ENCODE measurements around the gene SLC12A3. TPM values are rescaled to one million over a fixed set of nuclear protein-coding genes. Genes with fewer than 3 reads are reported as not detected.

The SLC12A3 gene
- polyA plus RNA-seq, 6 donors from 2014 or later, result 0.10 to 0.57 (median 0.26) TPM; not detected in 3

- no peak for DNase-seq
- Mint-ChIP-seq H3K9me3 (peaks cover 0 to 2% (median 0%) of the 10 kb centered on the region in 7 donors), H3K4me3 (no peak overlapping the region), H3K4me1 (peaks cover 13 to 25% (median 17%) of the 10 kb centered on the region in 3 donors), H3K27me3 (no peaks in the 10 kb centered on the region), H3K36me3 (no peaks in the 10 kb centered on the region), H3K27ac (no peak overlapping the region)
- ATAC-seq (ENCODE audit: low read depth in 2 of 2), result no peak
Measured at GRCh38 chr16:56851671-56852400, 13.2 kb upstream of the SLC12A3 start.

- DNase-seq (no peak), ATAC-seq (ENCODE audit: low read depth in 2 of 2) (no peak)
- Mint-ChIP-seq H3K4me1 (peaks cover 10 to 20% (median 17%) of the 10 kb centered on the region in 3 donors), H3K9me3 (peaks cover 0 to 2% (median 0%) of the 10 kb centered on the region in 7 donors), H3K4me3 (no peak overlapping the region), H3K27ac (peak overlapping the region in 1 of 6 donors; percentile 24), H3K36me3 (no peaks in the 10 kb centered on the region), H3K27me3 (no peaks in the 10 kb centered on the region)
Measured at GRCh38 chr16:56852401-56852730, 12.6 kb upstream of the SLC12A3 start.

- no peak overlapping the region for H3K27ac Mint-ChIP-seq
- peaks cover 4 to 14% (median 11%) of the 10 kb centered on the region in 3 donors for H3K4me1 Mint-ChIP-seq
- no peaks in the 10 kb centered on the region for H3K9me3 Mint-ChIP-seq
- no peaks in the 10 kb centered on the region for H3K36me3 Mint-ChIP-seq
- H3K27me3 Mint-ChIP-seq, result no peaks in the 10 kb centered on the region
- ATAC-seq (ENCODE audit: low read depth in 2 of 2) (no peak), DNase-seq (no peak)
- no peak overlapping the region for H3K4me3 Mint-ChIP-seq
Measured at GRCh38 chr16:56852968-56853367, 12.0 kb upstream of the SLC12A3 start.

GRCh38 chr16:56855201-56855600 lies 9.8 kb upstream of the SLC12A3 start:
- ATAC-seq (ENCODE audit: low read depth in 2 of 2) (no peak), DNase-seq (no peak)
- Mint-ChIP-seq H3K4me1 (peaks cover 11 to 15% (median 12%) of the 10 kb centered on the region in 3 donors), H3K27ac (no peak overlapping the region), H3K36me3 (no peaks in the 10 kb centered on the region), H3K27me3 (no peaks in the 10 kb centered on the region), H3K9me3 (peaks cover 0 to under 1% (median 0%) of the 10 kb centered on the region in 7 donors), H3K4me3 (no peak overlapping the region)

GRCh38 chr16:56855946-56856345 lies 9.1 kb upstream of the SLC12A3 start:
- no peak for ATAC-seq (ENCODE audit: low read depth in 2 of 2)
- Mint-ChIP-seq H3K9me3 (peaks cover 0 to 2% (median 0%) of the 10 kb centered on the region in 7 donors), H3K4me3 (no peak overlapping the region), H3K27ac (peak overlapping the region in 1 of 6 donors; percentile 11), H3K27me3 (no peaks in the 10 kb centered on the region), H3K36me3 (no peaks in the 10 kb centered on the region), H3K4me1 (peaks cover 16 to 22% (median 19%) of the 10 kb centered on the region in 3 donors)
- no peak for DNase-seq

GRCh38 chr16:56856876-56857447 lies 8.0 kb upstream of the SLC12A3 start:
- Mint-ChIP-seq H3K4me3 (no peak overlapping the region), H3K36me3 (no peaks in the 10 kb centered on the region), H3K27me3 (no peaks in the 10 kb centered on the region), H3K9me3 (peaks cover 0 to 2% (median 0%) of the 10 kb centered on the region in 7 donors), H3K27ac (peak overlapping the region in 2 of 6 donors; percentile 33 to 72), H3K4me1 (peaks cover 14 to 28% (median 28%) of the 10 kb centered on the region in 3 donors)
- DNase-seq, result no peak
- ATAC-seq (ENCODE audit: low read depth in 2 of 2), result no peak

- Mint-ChIP-seq H3K27ac (peak overlapping the region in 2 of 6 donors; percentile 69 to 87), H3K27me3 (no peaks in the 10 kb centered on the region), H3K4me3 (peak overlapping the region in 3 of 8 donors; percentile 15 to 73 (median 32)), H3K9me3 (peaks cover 0 to 2% (median 0%) of the 10 kb centered on the region in 7 donors), H3K36me3 (no peaks in the 10 kb centered on the region), H3K4me1 (peaks cover 12 to 30% (median 28%) of the 10 kb centered on the region in 3 donors)
- no peak for DNase-seq
- no peak for ATAC-seq (ENCODE audit: low read depth in 2 of 2)
Measured at GRCh38 chr16:56858374-56858773, 6.6 kb upstream of the SLC12A3 start.

GRCh38 chr16:56859636-56860035 lies 5.4 kb upstream of the SLC12A3 start:
- Mint-ChIP-seq H3K4me1 (peaks cover 12 to 30% (median 28%) of the 10 kb centered on the region in 3 donors), H3K27me3 (no peaks in the 10 kb centered on the region), H3K27ac (peak overlapping the region in 5 of 6 donors; percentile 74 to 98 (median 85)), H3K9me3 (peaks cover 0 to 2% (median 0%) of the 10 kb centered on the region in 7 donors), H3K36me3 (no peaks in the 10 kb centered on the region), H3K4me3 (peak overlapping the region in 1 of 8 donors; percentile 76)
- ATAC-seq (ENCODE audit: low read depth in 2 of 2) (no peak), DNase-seq (no peak)

- H3K4me3 Mint-ChIP-seq, result peak overlapping the region in 7 of 8 donors; percentile 66 to 84 (median 77)
- H3K4me1 Mint-ChIP-seq, result peaks cover 12 to 30% (median 28%) of the 10 kb centered on the region in 3 donors
- H3K36me3 Mint-ChIP-seq, result no peaks in the 10 kb centered on the region
Measured at GRCh38 chr16:56860226-56861020, 4.6 kb upstream of the SLC12A3 start.

GRCh38 chr16:56861092-56861610 lies 3.9 kb upstream of the SLC12A3 start:
- H3K4me1 Mint-ChIP-seq, result peaks cover 12 to 30% (median 28%) of the 10 kb centered on the region in 3 donors

More at GRCh38 chr16:56860226-56861020, 4.6 kb upstream of the SLC12A3 start:
- DNase-seq, result peak; percentile 68
- ATAC-seq (ENCODE audit: low read depth in 2 of 2), result peak; percentile 93 to 94
- peak overlapping the region; percentile 71 to 98 (median 94) for H3K27ac Mint-ChIP-seq
- H3K9me3 Mint-ChIP-seq, result peaks cover 0 to 2% (median 0%) of the 10 kb centered on the region in 7 donors
- H3K27me3 Mint-ChIP-seq, result no peaks in the 10 kb centered on the region

GRCh38 chr16:56861756-56862155 lies 3.3 kb upstream of the SLC12A3 start:
- DNase-seq (no peak), ATAC-seq (ENCODE audit: low read depth in 2 of 2) (no peak)
- H3K4me1 Mint-ChIP-seq, result peaks cover 12 to 32% (median 28%) of the 10 kb centered on the region in 3 donors
- H3K4me3 Mint-ChIP-seq, result no peak overlapping the region
- peaks cover 0 to 2% (median 0%) of the 10 kb centered on the region in 7 donors for H3K9me3 Mint-ChIP-seq
- H3K27ac Mint-ChIP-seq, result peak overlapping the region in 3 of 6 donors; percentile 55 to 97 (median 93)
- H3K36me3 Mint-ChIP-seq, result no peaks in the 10 kb centered on the region
- H3K27me3 Mint-ChIP-seq, result no peaks in the 10 kb centered on the region

More at GRCh38 chr16:56861092-56861610, 3.9 kb upstream of the SLC12A3 start:
- H3K36me3 Mint-ChIP-seq, result no peaks in the 10 kb centered on the region
- H3K27me3 Mint-ChIP-seq, result no peaks in the 10 kb centered on the region
- peak overlapping the region in 4 of 8 donors; percentile 20 to 84 (median 79) for H3K4me3 Mint-ChIP-seq
- DNase-seq (no peak), ATAC-seq (ENCODE audit: low read depth in 2 of 2) (no peak)
- peaks cover 0 to 2% (median 0%) of the 10 kb centered on the region in 7 donors for H3K9me3 Mint-ChIP-seq
- H3K27ac Mint-ChIP-seq, result peak overlapping the region; percentile 71 to 97 (median 92)

- Mint-ChIP-seq H3K27me3 (no peaks in the 10 kb centered on the region), H3K4me1 (peaks cover 19 to 42% (median 38%) of the 10 kb centered on the region in 3 donors), H3K36me3 (no peaks in the 10 kb centered on the region), H3K4me3 (no peak overlapping the region), H3K9me3 (peaks cover 0 to 2% (median 0%) of the 10 kb centered on the region in 7 donors), H3K27ac (peak overlapping the region in 3 of 6 donors; percentile 79 to 93 (median 87))
- DNase-seq, result no peak
- ATAC-seq (ENCODE audit: low read depth in 2 of 2), result no peak
Measured at GRCh38 chr16:56862776-56863175, 2.2 kb upstream of the SLC12A3 start.

All from naive B cell (primary cell).